Ectodermal cell (in vitro differentiated cells): Measurements from ENCODE around the gene ASTL.

ENCODE experiments used
- H3K27ac ChIP-seq: 2 replicates; pipeline ENCODE4 v1.7.0; 2013; ENCODE audit warnings: mild to moderate bottlenecking, low read depth, low read length; ENCODE audit not compliant: insufficient read depth, poor library complexity, severe bottlenecking
- H3K27me3 ChIP-seq: 2 replicates; pipeline ENCODE4 v1.7.0; 2013; ENCODE audit warnings: mild to moderate bottlenecking, low read length; ENCODE audit not compliant: insufficient read depth, control insufficient read depth, poor library complexity, severe bottlenecking
- H3K36me3 ChIP-seq: one replicate; pipeline ENCODE4 v1.7.0; 2013; ENCODE audit warnings: low read length; ENCODE audit not compliant: control insufficient read depth, insufficient read depth
- H3K4me1 ChIP-seq: one replicate; pipeline ENCODE4 v1.7.0; 2013; ENCODE audit warnings: low read length; ENCODE audit not compliant: control insufficient read depth, insufficient read depth
- H3K4me3 ChIP-seq: 2 replicates; pipeline ENCODE4 v1.7.0; 2013; ENCODE audit warnings: low read depth, low read length, control low read depth; ENCODE audit not compliant: insufficient read depth
- H3K9me3 ChIP-seq: 2 replicates; pipeline ENCODE4 v1.7.0; 2013; ENCODE audit warnings: mild to moderate bottlenecking, low read length, moderate library complexity; ENCODE audit not compliant: control insufficient read depth
- WGBS, 2 experiments: methylation state at CpG; one replicate each; pipeline ENCODE4 v1.1.7; 2013; ENCODE audit warnings: missing lambda C conversion rate in 2 of 2; 5-methylcytosine and 5-hydroxymethylcytosine counted together

The ASTL gene

DNA sequence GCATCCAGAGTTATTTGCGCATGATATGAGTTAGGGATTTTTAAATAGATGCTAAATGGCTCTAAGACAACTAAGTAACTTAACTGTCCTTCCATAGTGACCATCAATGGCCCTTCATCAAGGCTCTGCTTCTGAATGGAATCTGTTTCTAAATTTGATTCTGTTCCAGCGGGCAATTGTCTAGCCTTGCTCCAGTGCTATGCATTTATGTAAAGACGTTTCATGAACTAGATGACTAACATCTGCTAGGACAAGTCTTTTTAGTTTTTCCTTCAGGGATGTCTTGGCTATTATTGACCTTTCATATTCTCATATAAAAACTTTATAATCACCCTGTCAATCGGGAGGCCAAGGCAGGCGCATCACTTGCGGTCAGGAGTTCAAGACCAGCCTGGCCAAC lies 9.8 kb downstream of the ASTL start:
- Histone ChIP-seq H3K4me3 (no peak overlapping the region), H3K9me3 (no peaks in the 10 kb centered on the region), H3K27ac (no peak overlapping the region), H3K36me3 (no peaks in the 10 kb centered on the region), H3K27me3 (no peaks in the 10 kb centered on the region), H3K4me1 (no peaks in the 10 kb centered on the region)
- 87 to 95% methylated on average over 5 to 6 of the region's 6 CpGs for WGBS, 2 experiments

GRCh38 chr2:96124406-96125265 lies 13.7 kb downstream of the ASTL start:
- no peaks in the 10 kb centered on the region for H3K36me3 ChIP-seq
- H3K27me3 ChIP-seq = peaks cover 4% of the 10 kb centered on the region
- no peak overlapping the region for H3K4me3 ChIP-seq
- H3K27ac ChIP-seq = no peak overlapping the region
- 91 to 92% methylated on average over 14 of the region's 14 CpGs for WGBS, 2 experiments
- no peaks in the 10 kb centered on the region for H3K4me1 ChIP-seq
- no peaks in the 10 kb centered on the region for H3K9me3 ChIP-seq

GRCh38 chr2:96123936-96124335 lies 14.4 kb downstream of the ASTL start:
- WGBS, 2 experiments = 92 to 95% methylated on average over 11 of the region's 11 CpGs
- Histone ChIP-seq H3K27ac (no peak overlapping the region), H3K4me3 (no peak overlapping the region), H3K36me3 (no peaks in the 10 kb centered on the region), H3K4me1 (no peaks in the 10 kb centered on the region), H3K27me3 (peaks cover 10% of the 10 kb centered on the region), H3K9me3 (no peaks in the 10 kb centered on the region)

DNA sequence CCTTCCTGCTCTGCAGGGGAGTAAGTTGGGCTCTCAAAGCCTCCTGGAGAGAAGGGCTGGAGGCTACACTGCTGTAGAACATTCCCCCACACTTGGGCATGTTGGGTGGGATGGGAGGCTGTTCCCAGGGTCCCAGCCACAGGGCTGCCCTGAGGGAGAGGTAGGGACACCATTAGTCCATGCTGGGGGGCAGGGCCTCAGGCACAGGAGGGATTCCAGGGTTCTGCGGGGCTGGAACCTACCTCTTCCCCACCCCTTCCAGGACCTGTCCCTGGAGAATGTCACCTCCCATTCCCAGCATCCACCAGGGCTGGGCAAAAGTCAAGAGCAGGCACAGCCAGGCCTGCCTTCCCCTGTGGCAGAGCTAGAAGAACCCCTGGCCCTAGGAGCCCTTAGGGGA lies 15.0 kb downstream of the ASTL start:
- H3K4me1 ChIP-seq = no peaks in the 10 kb centered on the region
- H3K9me3 ChIP-seq = no peaks in the 10 kb centered on the region
- no peak overlapping the region for H3K27ac ChIP-seq
- H3K27me3 ChIP-seq = peaks cover 13% of the 10 kb centered on the region
- 85 to 100% methylated on average over 1 of the region's 1 CpG for whole genome bisulfite sequencing, 2 experiments
- no peaks in the 10 kb centered on the region for H3K36me3 ChIP-seq
- no peak overlapping the region for H3K4me3 ChIP-seq

DNA sequence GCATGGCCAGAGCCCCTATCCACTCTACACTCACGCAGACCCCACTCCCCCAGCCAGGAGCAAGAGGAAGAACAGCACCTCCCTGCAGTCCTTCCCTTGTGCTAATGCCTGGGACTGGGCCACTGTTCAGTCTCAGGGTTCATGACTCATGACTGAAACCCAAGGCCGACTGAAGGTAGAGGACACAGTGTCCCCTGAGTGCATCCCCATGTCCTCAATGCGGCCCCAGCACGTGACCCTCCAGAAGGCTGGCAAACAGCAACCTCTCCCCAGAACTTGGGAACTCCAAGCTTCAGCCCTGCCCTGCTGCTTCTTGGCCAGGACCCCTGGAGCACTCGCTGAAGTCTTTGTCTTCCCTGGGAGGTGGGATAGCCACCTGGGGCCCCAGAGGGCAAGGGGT lies 15.9 kb downstream of the ASTL start:
- 86 to 87% methylated on average over 5 of the region's 5 CpGs for WGBS, 2 experiments
- Histone ChIP-seq H3K4me3 (no peak overlapping the region), H3K27ac (no peak overlapping the region), H3K36me3 (no peaks in the 10 kb centered on the region), H3K27me3 (peaks cover 22% of the 10 kb centered on the region), H3K9me3 (no peaks in the 10 kb centered on the region), H3K4me1 (peaks cover under 1% of the 10 kb centered on the region)

- peaks cover 32% of the 10 kb centered on the region for H3K27me3 ChIP-seq
- 93% methylated on average over 4 of the region's 4 CpGs for WGBS, 2 experiments
Measured at GRCh38 chr2:96121414-96121813, 16.9 kb downstream of the ASTL start.

GRCh38 chr2:96120991-96121390 lies 17.3 kb downstream of the ASTL start:
- no peak overlapping the region for H3K4me3 ChIP-seq
- WGBS, 2 experiments = 85% methylated on average over 7 of the region's 7 CpGs
- no peak overlapping the region for H3K27ac ChIP-seq
- H3K9me3 ChIP-seq = no peaks in the 10 kb centered on the region
- peaks cover 36% of the 10 kb centered on the region for H3K27me3 ChIP-seq
- peaks cover 4% of the 10 kb centered on the region for H3K4me1 ChIP-seq
- H3K36me3 ChIP-seq = no peaks in the 10 kb centered on the region

More at GRCh38 chr2:96121414-96121813, 16.9 kb downstream of the ASTL start:
- peaks cover 4% of the 10 kb centered on the region for H3K4me1 ChIP-seq
- H3K27ac ChIP-seq = no peak overlapping the region
- H3K36me3 ChIP-seq = no peaks in the 10 kb centered on the region
- no peak overlapping the region for H3K4me3 ChIP-seq
- no peaks in the 10 kb centered on the region for H3K9me3 ChIP-seq

DNA sequence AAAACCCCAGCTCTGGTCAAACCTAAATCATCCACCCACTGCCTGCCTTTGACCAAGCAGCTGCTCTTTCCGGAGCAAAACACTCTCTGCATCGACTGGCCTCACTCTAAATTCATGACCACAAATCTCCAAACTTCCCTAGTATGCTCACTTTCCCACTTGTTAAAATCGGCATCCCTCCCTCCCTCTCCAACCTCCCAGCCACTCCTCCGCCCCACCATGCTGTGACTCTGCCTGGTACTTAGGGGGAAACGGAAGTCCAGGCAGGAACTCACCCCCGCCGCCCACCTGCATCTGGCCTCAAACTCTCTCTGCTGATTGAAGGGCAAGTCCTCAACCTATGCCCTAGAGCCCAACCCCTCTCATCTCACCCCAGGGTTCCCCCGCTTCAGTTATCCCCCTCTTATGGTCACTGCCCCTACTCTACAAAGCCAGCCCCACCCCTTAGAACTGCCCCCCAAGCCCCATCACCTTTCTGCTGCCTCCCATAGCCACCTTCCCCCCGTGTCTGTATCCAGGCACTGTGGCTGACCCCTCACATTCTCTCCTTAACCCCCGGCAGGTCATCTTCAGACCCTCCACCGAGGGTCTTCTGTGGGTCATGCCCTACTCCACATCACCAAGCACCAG lies 18.1 kb downstream of the ASTL start:
- Histone ChIP-seq H3K4me1 (peaks cover 4% of the 10 kb centered on the region), H3K27ac (no peak overlapping the region), H3K9me3 (no peaks in the 10 kb centered on the region), H3K4me3 (no peak overlapping the region), H3K36me3 (no peaks in the 10 kb centered on the region), H3K27me3 (peaks cover 44% of the 10 kb centered on the region)
- 65 to 70% methylated on average over 11 of the region's 11 CpGs for WGBS, 2 experiments

GRCh38 chr2:96119389-96119751 lies 18.9 kb downstream of the ASTL start:
- peaks cover 44% of the 10 kb centered on the region for H3K27me3 ChIP-seq
- peaks cover 4% of the 10 kb centered on the region for H3K4me1 ChIP-seq
- no peak overlapping the region for H3K27ac ChIP-seq
- H3K4me3 ChIP-seq = no peak overlapping the region
- H3K9me3 ChIP-seq = no peaks in the 10 kb centered on the region
- no peaks in the 10 kb centered on the region for H3K36me3 ChIP-seq
- WGBS, 2 experiments = 90 to 91% methylated on average over 5 of the region's 5 CpGs

DNA sequence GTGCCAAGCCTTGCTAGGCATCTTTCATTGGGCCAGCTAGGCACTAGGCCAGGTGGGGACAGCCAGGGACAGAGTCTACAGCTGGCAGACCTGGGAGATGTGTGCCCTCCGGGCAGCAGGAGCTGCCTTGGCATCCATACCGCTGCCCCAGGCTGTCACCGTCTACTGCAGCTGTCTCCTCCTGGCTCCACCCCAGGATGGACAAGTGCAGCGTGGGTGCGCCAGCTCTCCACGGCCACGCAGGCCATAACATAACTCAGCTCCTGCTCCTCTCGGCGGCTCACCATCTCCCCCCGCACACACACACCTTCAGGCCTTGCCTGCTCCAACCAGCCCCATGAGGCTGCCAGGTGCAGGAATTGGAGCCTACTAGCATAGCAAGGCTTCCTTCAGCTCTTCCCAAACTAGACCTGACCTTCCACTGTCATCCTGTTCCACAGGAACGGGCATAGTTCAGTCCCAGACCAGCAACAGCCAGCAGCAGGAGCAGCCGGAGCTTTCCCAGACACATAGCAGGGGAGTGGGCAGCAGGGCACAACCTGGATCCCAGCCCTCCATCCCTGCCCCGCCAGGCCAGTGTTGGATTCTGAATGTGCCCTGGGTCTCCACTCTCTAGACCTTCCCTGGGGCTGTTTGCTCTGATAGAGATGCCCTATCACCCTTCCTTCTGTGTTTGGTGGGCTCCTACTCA lies 19.5 kb downstream of the ASTL start:
- Histone ChIP-seq H3K4me3 (no peak overlapping the region), H3K4me1 (peaks cover 4% of the 10 kb centered on the region), H3K9me3 (no peaks in the 10 kb centered on the region), H3K27ac (no peak overlapping the region), H3K36me3 (no peaks in the 10 kb centered on the region), H3K27me3 (peaks cover 44% of the 10 kb centered on the region)
- 94 to 95% methylated on average over 13 of the region's 13 CpGs for WGBS, 2 experiments
